SK-N-SH (cell line): ENCODE results near the gene RPS6KA5. TPM values are rescaled to one million over a fixed set of nuclear protein-coding genes. Genes with fewer than 3 reads are reported as not detected.

Experiments
- CTCF ChIA-PET: fragments of 300-600, 350-600 bp; formaldehyde crosslinking; extraction: SDS; loops from one replicate; lab custom pipeline; 2021; lab: Yijun Ruan, JAX
- POLR2A ChIA-PET: fragments of 350-600 bp; sonication (Branson Sonifier 250); formaldehyde crosslinking; extraction: SDS; loops from one replicate; lab custom pipeline; 2020; ENCODE audit warnings: antibody characterized with exemption, inconsistent platforms; lab: Yijun Ruan, JAX
- DNase-seq: peaks from one replicate; pipeline ENCODE4 v3.0.0; 2012
- H2AFZ ChIP-seq: fragments of 200-600 bp; sonication (generic); 2 replicates; pipeline ENCODE4 v1.8.1; 2016; ENCODE audit warnings: antibody characterized with exemption, mild to moderate bottlenecking, low read depth
- H3F3A ChIP-seq: fragments of 200-600 bp; sonication (generic); replicated peaks from 2 replicates; pipeline ENCODE3; 2016; ENCODE audit warnings: antibody characterized with exemption, mild to moderate bottlenecking; ENCODE audit not compliant: insufficient read depth
- H3K27ac ChIP-seq, 2 experiments: fragments of 200-500 bp in 1 of 2; fragments of 200-600 bp in 1 of 2; sonication (Bioruptor generic) in 1 of 2; sonication (generic), shearing (Covaris generic) in 1 of 2; 2 replicates each; pipeline versions ENCODE4 v1.5.1 to v1.6.1; 2014 to 2016; ENCODE audit warnings: low read depth in 2 of 2, inconsistent platforms in 1 of 2, low read length in 1 of 2, mild to moderate bottlenecking in 1 of 2, mixed read lengths in 1 of 2
- H3K27me3 ChIP-seq: fragments of 200-600 bp; sonication (generic), shearing (Covaris generic); 2 replicates; pipeline ENCODE4 v1.6.1; 2016; ENCODE audit warnings: mixed run types; ENCODE audit not compliant: insufficient read depth
- H3K36me3 ChIP-seq, 2 experiments: fragments of 200-500 bp in 1 of 2; fragments of 200-600 bp in 1 of 2; sonication (Bioruptor generic) in 1 of 2; sonication (generic) in 1 of 2; replicated peaks in 1 of 2; 2 replicates each; pipeline versions ENCODE3 to v1.5.1; 2014 to 2016; ENCODE audit warnings: low read length in 1 of 2, mild to moderate bottlenecking in 1 of 2; ENCODE audit not compliant: insufficient read depth in 2 of 2, control insufficient read depth in 1 of 2
- H3K4me1 ChIP-seq, 2 experiments: fragments of 200-500 bp in 1 of 2; fragments of 200-600 bp in 1 of 2; sonication (Bioruptor generic) in 1 of 2; sonication (generic), shearing (Covaris generic) in 1 of 2; 2 replicates each; pipeline versions ENCODE4 v1.5.1 to v1.6.1; 2014 to 2016; ENCODE audit warnings: low read depth in 1 of 2, low read length in 1 of 2, mixed run types in 1 of 2; ENCODE audit not compliant: insufficient read depth in 2 of 2, control insufficient read depth in 1 of 2
- H3K4me2 ChIP-seq: fragments of 200-600 bp; sonication (generic), shearing (Covaris generic); 2 replicates; pipeline ENCODE4 v1.6.1; 2017; ENCODE audit warnings: mixed run types
- H3K4me3 ChIP-seq, 2 experiments: fragments of 200-500 bp in 1 of 2; fragments of 200-600 bp in 1 of 2; sonication (Bioruptor generic) in 1 of 2; sonication (generic), shearing (Covaris generic) in 1 of 2; 2 replicates each; pipeline versions ENCODE4 v1.5.1 to v1.8.1; 2014 to 2016; ENCODE audit warnings: low read depth in 2 of 2, inconsistent platforms in 1 of 2, low read length in 1 of 2, mild to moderate bottlenecking in 1 of 2, mixed read lengths in 1 of 2, moderate library complexity in 1 of 2
- H3K79me2 ChIP-seq: fragments of 200-600 bp; sonication (generic); 2 replicates; pipeline ENCODE4 v1.8.1; 2017; ENCODE audit warnings: mild to moderate bottlenecking; ENCODE audit not compliant: insufficient read depth
- H3K9ac ChIP-seq: fragments of 200-600 bp; sonication (generic); 2 replicates; pipeline ENCODE4 v1.6.1; 2017; ENCODE audit warnings: mixed run types
- H3K9me2 ChIP-seq: fragments of 200-600 bp; sonication (generic); 2 replicates; pipeline ENCODE4 v1.6.1; 2017; ENCODE audit warnings: mixed run types
- H3K9me3 ChIP-seq: fragments of 200-600 bp; sonication (generic); 2 replicates; pipeline ENCODE4 v1.6.1; 2017; ENCODE audit warnings: mixed run types, mild to moderate bottlenecking, moderate library complexity
- H4K20me1 ChIP-seq: fragments of 200-600 bp; sonication (generic); 2 replicates; pipeline ENCODE4 v1.6.1; 2017; ENCODE audit warnings: mild to moderate bottlenecking, mixed run types; ENCODE audit not compliant: insufficient read depth
- CHD2 ChIP-seq: fragments of 150-350 bp; IDR thresholded peaks from 2 replicates; pipeline ENCODE4 v1.6.1; 2018; ENCODE audit warnings: low read length; ENCODE audit not compliant: partially characterized antibody
- ELF1 ChIP-seq: IDR thresholded peaks from 2 replicates; pipeline ENCODE4 v1.4.0; 2012
- EZH2phosphoT487 ChIP-seq: fragments of 200-600 bp; sonication (generic); IDR thresholded peaks from 2 replicates; pipeline ENCODE4 v1.6.1; 2017; ENCODE audit warnings: low read depth, mixed run types, mild to moderate bottlenecking, antibody characterized with exemption, moderate library complexity, borderline replicate concordance
- FOSL2 ChIP-seq: IDR thresholded peaks from 2 replicates; pipeline ENCODE4 v1.4.0; 2012; ENCODE audit warnings: low read depth, mild to moderate bottlenecking, moderate library complexity, borderline replicate concordance
- MEF2A ChIP-seq: IDR thresholded peaks from 2 replicates; pipeline ENCODE4 v1.4.0; 2012; ENCODE audit warnings: low read depth, borderline replicate concordance
- NRF1 ChIP-seq: IDR thresholded peaks from 2 replicates; pipeline ENCODE4 v1.6.1; 2012; ENCODE audit warnings: low read depth, mild to moderate bottlenecking, low read length
- RAD21 ChIP-seq: IDR thresholded peaks from 2 replicates; pipeline ENCODE4 v1.6.1; 2012; ENCODE audit warnings: mild to moderate bottlenecking, low read length
- RFX5 ChIP-seq: IDR thresholded peaks from 2 replicates; pipeline ENCODE4 v1.6.1; 2012; ENCODE audit warnings: mild to moderate bottlenecking, improper control_type of control experiment, low read length
- RXRA ChIP-seq: IDR thresholded peaks from 2 replicates; pipeline ENCODE4 v1.4.0; 2012; ENCODE audit warnings: low read depth, mild to moderate bottlenecking, borderline replicate concordance
- SIN3A ChIP-seq: IDR thresholded peaks from 2 replicates; pipeline ENCODE4 v1.6.1; 2012; ENCODE audit warnings: low read depth, mild to moderate bottlenecking, low read length, moderate library complexity, borderline replicate concordance
- TAF1 ChIP-seq: IDR thresholded peaks from 2 replicates; pipeline ENCODE4 v1.6.1; 2012; ENCODE audit warnings: low read depth, mild to moderate bottlenecking, low read length, moderate library complexity, borderline replicate concordance
- TCF12 ChIP-seq: IDR thresholded peaks from 2 replicates; pipeline ENCODE4 v1.4.0; 2012
- TEAD4 ChIP-seq: IDR thresholded peaks from 2 replicates; pipeline ENCODE4 v1.4.0; 2012; ENCODE audit warnings: mild to moderate bottlenecking, borderline replicate concordance; ENCODE audit not compliant: insufficient read depth
- USF1 ChIP-seq: IDR thresholded peaks from 2 replicates; pipeline ENCODE4 v1.4.0; 2012; ENCODE audit warnings: low read depth, borderline replicate concordance
- USF2 ChIP-seq: fragments of 150-350 bp; IDR thresholded peaks from 2 replicates; pipeline ENCODE4 v1.6.1; 2017; ENCODE audit warnings: antibody characterized with exemption, low read length, low read depth, borderline replicate concordance
- YY1 ChIP-seq: IDR thresholded peaks from 2 replicates; pipeline ENCODE4 v1.4.0; 2012; ENCODE audit warnings: low read depth, mild to moderate bottlenecking
- WGBS: methylation state at CpG from one replicate; pipeline ENCODE4 v1.1.6; 2017; ENCODE audit warnings: low lambda C conversion rate; 5-methylcytosine and 5-hydroxymethylcytosine counted together
- polyA plus RNA-seq, 3 experiments: library from polyadenylated mRNA; depleted of rRNA; stranded (reverse); fragments of >200 nt; gene quantifications; 2 replicates each; pipeline ENCODE4 v1.2.3, GENCODE V29; 2012
- TF ChIP-seq, protein P1 (sequence below): IDR thresholded peaks from 2 replicates; pipeline ENCODE4; 2012
- TF ChIP-seq, protein P2 (sequence below): fragments of 200-600 bp; sonication (generic); IDR thresholded peaks from 2 replicates; pipeline ENCODE4 v1.6.1; 2017; ENCODE audit warnings: antibody characterized with exemption, mild to moderate bottlenecking, moderate library complexity
- TF ChIP-seq, protein P3 (sequence below): IDR thresholded peaks from 2 replicates; pipeline ENCODE4 v1.4.0; 2012; ENCODE audit warnings: low read depth, borderline replicate concordance
- TF ChIP-seq, protein P4 (sequence below): fragments of 150-350 bp; IDR thresholded peaks from 2 replicates; pipeline ENCODE4 v1.6.1; 2016; ENCODE audit warnings: mild to moderate bottlenecking, low read depth, low read length

The RPS6KA5 gene
- polyA plus RNA-seq, 1 of the 3 experiments (the other 2 are of a cell fraction) = 0.67 TPM

- TF ChIP-seq, protein P1, sequence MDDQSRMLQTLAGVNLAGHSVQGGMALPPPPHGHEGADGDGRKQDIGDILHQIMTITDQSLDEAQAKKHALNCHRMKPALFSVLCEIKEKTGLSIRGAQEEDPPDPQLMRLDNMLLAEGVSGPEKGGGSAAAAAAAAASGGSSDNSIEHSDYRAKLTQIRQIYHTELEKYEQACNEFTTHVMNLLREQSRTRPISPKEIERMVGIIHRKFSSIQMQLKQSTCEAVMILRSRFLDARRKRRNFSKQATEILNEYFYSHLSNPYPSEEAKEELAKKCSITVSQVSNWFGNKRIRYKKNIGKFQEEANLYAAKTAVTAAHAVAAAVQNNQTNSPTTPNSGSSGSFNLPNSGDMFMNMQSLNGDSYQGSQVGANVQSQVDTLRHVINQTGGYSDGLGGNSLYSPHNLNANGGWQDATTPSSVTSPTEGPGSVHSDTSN = no peak
- TF ChIP-seq RFX5 = no peak
- TF ChIP-seq MEF2A = no peak
- no peak for TF ChIP-seq ELF1
Measured at GRCh38 chr14:90814806-90815571, 245.5 kb downstream of the RPS6KA5 start (continued).

DNA sequence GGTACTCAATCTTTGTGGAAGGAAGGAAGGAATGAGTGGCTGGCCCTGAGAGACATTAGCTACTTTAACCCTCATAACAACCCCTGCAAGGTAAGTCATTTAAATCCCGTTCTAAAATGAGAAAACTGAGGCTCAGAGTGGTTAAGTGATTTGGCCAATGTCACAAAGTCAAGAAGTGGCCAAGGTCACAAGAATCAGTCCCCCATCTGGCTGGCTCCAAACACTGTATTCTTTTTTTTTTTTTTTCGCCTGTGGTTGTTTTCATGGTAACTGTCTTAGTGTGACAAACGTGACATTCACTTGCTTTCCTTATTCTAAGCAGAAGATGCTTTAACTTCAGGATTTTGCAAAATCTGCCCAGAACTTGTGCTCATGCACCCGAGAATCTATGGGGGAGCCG is 247.0 kb downstream of the RPS6KA5 start:
- Histone ChIP-seq H3K4me2 (no peak overlapping the region), H3K9me3 (no peaks in the 10 kb centered on the region), H3K79me2 (peaks cover 50% of the 10 kb centered on the region), H3K4me1 (peaks cover 17 to 18% of the 10 kb centered on the region in 2 experiments; a peak in 3 of 4 replicates), H3K27ac (no peak overlapping the region), H3K27me3 (no peaks in the 10 kb centered on the region), H2AFZ (no peak overlapping the region), H3K9ac (no peak overlapping the region), H4K20me1 (no peaks in the 10 kb centered on the region), H3F3A (no peaks in the 10 kb centered on the region), H3K9me2 (no peaks in the 10 kb centered on the region), H3K4me3 (no peak overlapping the region), H3K36me3 (no peaks in the 10 kb centered on the region)
- ChIA-PET CTCF (no interaction called here), POLR2A (no interaction called here)
- TF ChIP-seq NRF1 = no peak
- no peak for TF ChIP-seq CHD2
- TF ChIP-seq, protein P1 = no peak
- TF ChIP-seq TAF1 = no peak
- no peak for TF ChIP-seq MEF2A
- no peak for TF ChIP-seq YY1
- TF ChIP-seq, protein P2, sequence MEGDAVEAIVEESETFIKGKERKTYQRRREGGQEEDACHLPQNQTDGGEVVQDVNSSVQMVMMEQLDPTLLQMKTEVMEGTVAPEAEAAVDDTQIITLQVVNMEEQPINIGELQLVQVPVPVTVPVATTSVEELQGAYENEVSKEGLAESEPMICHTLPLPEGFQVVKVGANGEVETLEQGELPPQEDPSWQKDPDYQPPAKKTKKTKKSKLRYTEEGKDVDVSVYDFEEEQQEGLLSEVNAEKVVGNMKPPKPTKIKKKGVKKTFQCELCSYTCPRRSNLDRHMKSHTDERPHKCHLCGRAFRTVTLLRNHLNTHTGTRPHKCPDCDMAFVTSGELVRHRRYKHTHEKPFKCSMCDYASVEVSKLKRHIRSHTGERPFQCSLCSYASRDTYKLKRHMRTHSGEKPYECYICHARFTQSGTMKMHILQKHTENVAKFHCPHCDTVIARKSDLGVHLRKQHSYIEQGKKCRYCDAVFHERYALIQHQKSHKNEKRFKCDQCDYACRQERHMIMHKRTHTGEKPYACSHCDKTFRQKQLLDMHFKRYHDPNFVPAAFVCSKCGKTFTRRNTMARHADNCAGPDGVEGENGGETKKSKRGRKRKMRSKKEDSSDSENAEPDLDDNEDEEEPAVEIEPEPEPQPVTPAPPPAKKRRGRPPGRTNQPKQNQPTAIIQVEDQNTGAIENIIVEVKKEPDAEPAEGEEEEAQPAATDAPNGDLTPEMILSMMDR = no peak
- TF ChIP-seq, protein P3, sequence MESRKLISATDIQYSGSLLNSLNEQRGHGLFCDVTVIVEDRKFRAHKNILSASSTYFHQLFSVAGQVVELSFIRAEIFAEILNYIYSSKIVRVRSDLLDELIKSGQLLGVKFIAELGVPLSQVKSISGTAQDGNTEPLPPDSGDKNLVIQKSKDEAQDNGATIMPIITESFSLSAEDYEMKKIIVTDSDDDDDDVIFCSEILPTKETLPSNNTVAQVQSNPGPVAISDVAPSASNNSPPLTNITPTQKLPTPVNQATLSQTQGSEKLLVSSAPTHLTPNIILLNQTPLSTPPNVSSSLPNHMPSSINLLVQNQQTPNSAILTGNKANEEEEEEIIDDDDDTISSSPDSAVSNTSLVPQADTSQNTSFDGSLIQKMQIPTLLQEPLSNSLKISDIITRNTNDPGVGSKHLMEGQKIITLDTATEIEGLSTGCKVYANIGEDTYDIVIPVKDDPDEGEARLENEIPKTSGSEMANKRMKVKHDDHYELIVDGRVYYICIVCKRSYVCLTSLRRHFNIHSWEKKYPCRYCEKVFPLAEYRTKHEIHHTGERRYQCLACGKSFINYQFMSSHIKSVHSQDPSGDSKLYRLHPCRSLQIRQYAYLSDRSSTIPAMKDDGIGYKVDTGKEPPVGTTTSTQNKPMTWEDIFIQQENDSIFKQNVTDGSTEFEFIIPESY = no peak
- no peak for TF ChIP-seq SIN3A
- no peak for TF ChIP-seq USF1
- no peak for TF ChIP-seq FOSL2
- no peak for TF ChIP-seq USF2
- TF ChIP-seq RXRA = no peak
- no peak for TF ChIP-seq RAD21
- TF ChIP-seq TEAD4 = no peak
- TF ChIP-seq, protein P4, sequence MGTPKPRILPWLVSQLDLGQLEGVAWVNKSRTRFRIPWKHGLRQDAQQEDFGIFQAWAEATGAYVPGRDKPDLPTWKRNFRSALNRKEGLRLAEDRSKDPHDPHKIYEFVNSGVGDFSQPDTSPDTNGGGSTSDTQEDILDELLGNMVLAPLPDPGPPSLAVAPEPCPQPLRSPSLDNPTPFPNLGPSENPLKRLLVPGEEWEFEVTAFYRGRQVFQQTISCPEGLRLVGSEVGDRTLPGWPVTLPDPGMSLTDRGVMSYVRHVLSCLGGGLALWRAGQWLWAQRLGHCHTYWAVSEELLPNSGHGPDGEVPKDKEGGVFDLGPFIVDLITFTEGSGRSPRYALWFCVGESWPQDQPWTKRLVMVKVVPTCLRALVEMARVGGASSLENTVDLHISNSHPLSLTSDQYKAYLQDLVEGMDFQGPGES = no peak
- no peak for TF ChIP-seq EZH2phosphoT487
- no peak for TF ChIP-seq TCF12
- DNase-seq = no peak
- WGBS = 96% methylated on average over 5 of the region's 5 CpGs
